GM10248 (cell line): ENCODE results near the gene VIPR2.

ENCODE experiments used
- CTCF ChIA-PET: fragments of 300-600 bp; sonication (Branson Sonifier 250); formaldehyde crosslinking; extraction: SDS; loops from one replicate; lab custom pipeline; 2021; ENCODE audit warnings: antibody characterized with exemption; lab: Yijun Ruan, JAX
- POLR2A ChIA-PET: fragments of 350-650 bp; sonication (Branson Sonifier 250); formaldehyde crosslinking; extraction: SDS; loops from one replicate; lab custom pipeline; 2020; ENCODE audit warnings: antibody characterized with exemption; lab: Yijun Ruan, JAX
- DNase-seq: peaks from one replicate; pipeline ENCODE4 v3.0.0; 2012; ENCODE audit errors: extremely low spot score
- TF ChIP-seq, protein P1 (sequence below): IDR thresholded peaks from 2 replicates; pipeline ENCODE4 v1.5.1; 2012; ENCODE audit warnings: mild to moderate bottlenecking, low read depth; ENCODE audit errors: extremely low read depth, missing control alignments, control extremely low read depth

VIPR2 gene

DNA sequence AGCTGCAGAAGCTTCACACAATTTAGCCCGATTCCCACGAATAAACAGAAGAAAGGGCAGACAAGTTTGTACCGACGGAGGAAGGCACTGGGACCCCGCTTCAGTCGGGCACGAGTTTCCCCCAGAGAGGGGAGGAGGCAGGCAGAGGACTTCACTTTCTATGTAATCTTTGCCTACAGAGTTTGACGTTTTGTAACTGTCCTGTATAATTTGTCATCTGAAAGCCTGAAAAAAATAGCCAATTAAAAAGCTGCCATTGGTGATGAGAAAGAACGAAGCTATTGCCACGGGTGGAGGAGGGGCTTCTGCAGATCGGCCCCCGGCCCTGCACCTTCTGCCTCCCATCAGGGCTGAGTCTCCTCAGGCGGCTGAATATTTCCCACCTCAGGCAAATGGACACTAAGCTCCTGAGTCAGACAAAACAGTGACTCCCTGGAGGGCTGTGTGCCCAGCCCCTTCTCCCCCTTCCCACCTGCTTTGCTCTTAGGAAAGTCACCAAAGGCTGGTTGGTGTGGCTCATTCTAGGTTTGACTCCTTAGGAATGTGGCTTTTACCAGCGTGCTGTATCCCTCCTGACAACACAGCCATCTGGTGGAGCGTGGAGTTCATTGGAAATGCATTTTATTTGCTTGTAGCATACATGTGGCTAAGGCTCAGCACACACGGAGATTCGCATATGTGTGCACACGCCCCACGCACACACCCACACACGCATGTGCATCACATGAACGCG, 117.4 kb downstream of the VIPR2 start:
- no peak for DNase-seq
- ChIA-PET CTCF (interaction anchor here (0.9 to 1.2 kb wide), 2 partner anchors 25 to 51 kb away, joined by 3 to 4 read pairs; no protein-coding TSS in a partner anchor), POLR2A (no interaction called here)
- TF ChIP-seq, protein P1, sequence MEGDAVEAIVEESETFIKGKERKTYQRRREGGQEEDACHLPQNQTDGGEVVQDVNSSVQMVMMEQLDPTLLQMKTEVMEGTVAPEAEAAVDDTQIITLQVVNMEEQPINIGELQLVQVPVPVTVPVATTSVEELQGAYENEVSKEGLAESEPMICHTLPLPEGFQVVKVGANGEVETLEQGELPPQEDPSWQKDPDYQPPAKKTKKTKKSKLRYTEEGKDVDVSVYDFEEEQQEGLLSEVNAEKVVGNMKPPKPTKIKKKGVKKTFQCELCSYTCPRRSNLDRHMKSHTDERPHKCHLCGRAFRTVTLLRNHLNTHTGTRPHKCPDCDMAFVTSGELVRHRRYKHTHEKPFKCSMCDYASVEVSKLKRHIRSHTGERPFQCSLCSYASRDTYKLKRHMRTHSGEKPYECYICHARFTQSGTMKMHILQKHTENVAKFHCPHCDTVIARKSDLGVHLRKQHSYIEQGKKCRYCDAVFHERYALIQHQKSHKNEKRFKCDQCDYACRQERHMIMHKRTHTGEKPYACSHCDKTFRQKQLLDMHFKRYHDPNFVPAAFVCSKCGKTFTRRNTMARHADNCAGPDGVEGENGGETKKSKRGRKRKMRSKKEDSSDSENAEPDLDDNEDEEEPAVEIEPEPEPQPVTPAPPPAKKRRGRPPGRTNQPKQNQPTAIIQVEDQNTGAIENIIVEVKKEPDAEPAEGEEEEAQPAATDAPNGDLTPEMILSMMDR = no peak

DNA sequence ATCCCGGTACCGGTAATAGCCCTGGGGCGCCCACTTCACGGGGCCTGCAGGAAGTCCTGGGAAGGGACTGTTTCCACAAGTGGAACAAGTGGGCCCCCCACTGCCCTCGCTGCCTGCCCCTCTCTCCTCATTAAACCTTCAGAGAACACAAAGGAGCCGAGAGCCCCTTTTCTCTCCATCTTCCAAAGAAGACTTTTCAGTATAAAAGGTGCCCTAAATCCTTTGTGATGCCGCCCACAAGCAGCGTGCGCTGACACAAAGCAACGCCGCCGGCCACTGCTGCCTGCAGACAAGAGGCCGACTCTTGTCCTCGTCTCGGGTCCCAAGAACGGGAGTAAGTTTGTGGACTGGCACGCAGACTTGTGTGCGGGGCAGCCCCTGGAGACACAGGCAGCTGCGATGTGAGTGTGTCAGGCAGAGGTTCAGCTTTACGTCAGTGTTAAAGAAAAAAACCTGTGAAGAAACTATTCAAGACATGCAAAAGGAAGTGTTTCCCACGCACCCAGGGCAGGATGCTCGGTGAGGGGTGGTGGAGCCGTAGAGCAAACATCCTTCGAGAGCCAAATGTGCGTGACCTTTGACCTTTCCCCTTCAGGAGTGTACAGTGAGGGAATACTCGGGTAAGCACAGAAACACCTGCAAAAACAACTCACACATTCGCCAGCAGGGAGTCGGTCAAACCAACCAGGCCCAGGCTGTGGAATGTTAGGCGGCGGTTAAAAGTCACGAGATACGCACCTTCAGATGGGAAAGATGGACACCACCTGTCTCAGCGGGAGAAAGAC, 118.2 kb downstream of the VIPR2 start:
- ChIA-PET POLR2A (no interaction called here), CTCF (no interaction called here)
- TF ChIP-seq, protein P1 = no peak
- no peak for DNase-seq

DNA sequence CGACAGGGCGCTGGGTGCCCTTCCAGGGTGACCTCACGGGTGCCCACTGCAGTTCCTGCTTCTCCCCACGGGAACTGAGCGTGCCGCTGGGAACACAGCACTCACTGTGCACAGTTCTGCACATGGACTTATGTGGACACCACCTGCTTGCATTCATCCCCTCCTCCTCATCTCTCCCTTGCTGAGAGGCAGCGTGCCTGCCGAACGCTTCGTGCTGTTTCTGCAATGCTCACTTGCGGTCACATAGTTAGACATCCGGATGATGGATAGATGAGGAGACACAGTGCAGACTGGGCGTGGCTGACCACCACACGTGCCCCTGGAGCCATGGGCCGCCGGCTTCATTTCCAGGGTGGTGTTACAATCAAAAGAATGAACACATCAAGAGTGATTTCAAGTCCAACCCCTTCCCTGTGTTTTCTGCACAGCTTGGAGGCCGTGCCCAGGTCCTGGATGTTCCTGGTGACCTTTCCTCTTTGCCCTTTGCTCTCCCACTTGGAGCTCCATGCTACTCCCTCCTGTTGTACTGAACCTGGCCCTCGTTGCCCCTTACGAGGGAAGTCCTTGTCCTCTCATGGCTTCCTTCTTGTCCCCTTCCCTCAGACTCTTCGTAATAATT, 119.4 kb downstream of the VIPR2 start:
- ChIA-PET POLR2A (no interaction called here), CTCF (no interaction called here)
- TF ChIP-seq, protein P1 = no peak
- DNase-seq = no peak

DNA sequence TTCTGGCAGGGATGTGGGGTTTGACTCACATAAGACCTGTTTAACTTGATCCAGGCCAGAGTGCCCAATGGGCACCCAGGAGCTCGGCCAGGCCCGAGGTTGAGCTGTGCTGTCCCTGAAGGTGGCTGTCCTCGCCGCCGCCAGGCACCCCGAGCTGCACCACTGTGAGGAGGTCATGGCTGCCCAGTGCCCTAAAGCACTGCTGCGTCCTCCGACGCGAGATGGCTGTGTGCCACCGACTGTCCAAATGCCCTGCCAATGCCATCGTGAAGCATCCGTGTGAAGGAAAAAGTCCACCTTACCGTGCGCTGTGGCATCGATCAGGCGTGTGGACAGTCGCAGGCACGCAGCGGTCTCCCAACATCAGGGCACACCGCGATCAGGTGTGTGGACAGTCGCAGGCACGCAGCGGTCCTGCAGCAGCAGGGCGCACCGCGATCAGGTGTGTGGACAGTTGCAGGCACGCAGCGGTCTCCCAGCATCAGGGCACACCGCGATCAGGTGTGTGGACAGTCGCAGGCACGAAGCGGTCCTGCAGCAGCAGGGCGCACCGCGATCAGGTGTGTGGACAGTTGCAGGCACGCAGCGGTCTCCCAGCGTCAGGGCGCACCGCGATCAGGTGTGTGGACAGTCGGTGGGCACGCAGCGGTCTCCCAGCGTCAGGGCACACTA, 120.3 kb downstream of the VIPR2 start:
- ChIA-PET POLR2A (no interaction called here), CTCF (no interaction called here)
- DNase-seq = no peak
- TF ChIP-seq, protein P1 = no peak

DNA sequence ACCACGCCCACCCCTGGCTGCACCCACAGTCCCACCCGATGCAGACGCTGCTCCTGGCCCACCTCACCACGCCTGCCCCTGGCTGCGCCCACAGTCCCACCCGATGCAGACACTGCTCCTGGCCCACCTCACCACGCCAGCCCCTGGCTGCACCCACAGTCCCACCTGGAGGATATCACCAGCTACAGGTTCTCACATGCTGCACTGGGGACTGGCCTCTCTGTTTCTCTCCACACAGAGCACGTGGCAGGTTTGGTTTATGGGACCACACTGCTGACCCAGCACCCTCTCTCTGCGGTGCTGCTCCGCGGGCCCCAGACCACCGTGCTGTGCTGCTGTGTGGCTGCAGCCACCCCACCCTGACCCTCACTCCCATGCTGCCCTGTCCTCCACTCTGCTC, 120.9 kb downstream of the VIPR2 start:
- CTCF ChIA-PET = no interaction called here
- DNase-seq = no peak
- POLR2A ChIA-PET = no interaction called here
- TF ChIP-seq, protein P1 = no peak

DNA sequence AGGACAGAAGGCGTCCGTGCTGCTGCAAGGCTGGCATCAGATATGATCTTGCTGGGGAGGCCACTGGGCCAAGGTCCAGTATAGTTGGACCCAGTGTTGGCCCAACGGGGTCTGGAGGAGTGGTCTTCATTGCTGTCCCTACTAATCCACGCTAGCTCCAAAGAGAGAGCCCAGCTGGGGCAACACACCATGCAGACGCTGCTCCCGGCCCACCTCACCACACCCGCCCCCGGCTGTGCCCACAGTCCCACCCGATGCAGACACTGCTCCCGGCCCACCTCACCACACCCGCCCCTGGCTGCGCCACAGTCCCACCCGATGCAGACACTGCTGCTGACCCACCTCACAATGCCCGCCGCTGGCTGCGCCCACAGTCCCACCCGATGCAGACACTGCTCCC, 121.5 kb downstream of the VIPR2 start:
- TF ChIP-seq, protein P1 = no peak
- ChIA-PET POLR2A (no interaction called here), CTCF (no interaction called here)
- no peak for DNase-seq
